D721Med (cell line): ENCODE results near the gene PTPN12.
"Not testable (repeated sequence)": the region's sequence is repeated elsewhere in the genome, so short reads cannot be mapped to it uniquely, and the experiment has no call there.

Experiments
- DNase-seq: peaks from one replicate; pipeline ENCODE4 v3.0.0; 2011; ENCODE audit warnings: low spot score; ENCODE audit not compliant: insufficient read length
- FAIRE-seq: peaks from 2 replicates; lab custom pipeline; 2011; peaks lifted over from hg19 to GRCh38; lab: Jason Lieb, UNC
- TF ChIP-seq, protein P1 (sequence below): IDR thresholded peaks from 2 replicates; pipeline ENCODE4 v1.5.1; 2012; ENCODE audit warnings: mild to moderate bottlenecking, control low read depth; ENCODE audit not compliant: insufficient read depth; ENCODE audit errors: missing control alignments

PTPN12 gene

DNA sequence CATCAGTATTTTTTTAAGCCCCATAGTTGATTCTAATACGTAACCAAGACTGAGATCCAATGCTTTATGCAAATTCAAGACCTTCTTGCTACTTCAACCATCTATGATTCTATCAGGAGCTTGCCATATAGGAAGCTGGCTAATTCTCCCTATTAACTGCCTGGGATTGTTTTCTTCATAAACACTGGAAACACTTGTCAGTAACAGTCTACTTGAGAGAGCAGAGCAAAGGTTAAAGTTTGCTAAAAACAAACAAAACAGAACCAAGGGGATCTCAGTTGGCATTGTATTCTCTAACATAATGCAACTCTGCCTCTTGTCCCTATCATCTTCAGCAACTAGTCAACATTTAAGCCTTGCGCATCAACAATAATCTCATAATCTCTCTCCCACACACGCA, 21.0 kb upstream of the PTPN12 start:
- FAIRE-seq (no peak), DNase-seq (no peak)
- TF ChIP-seq, protein P1, sequence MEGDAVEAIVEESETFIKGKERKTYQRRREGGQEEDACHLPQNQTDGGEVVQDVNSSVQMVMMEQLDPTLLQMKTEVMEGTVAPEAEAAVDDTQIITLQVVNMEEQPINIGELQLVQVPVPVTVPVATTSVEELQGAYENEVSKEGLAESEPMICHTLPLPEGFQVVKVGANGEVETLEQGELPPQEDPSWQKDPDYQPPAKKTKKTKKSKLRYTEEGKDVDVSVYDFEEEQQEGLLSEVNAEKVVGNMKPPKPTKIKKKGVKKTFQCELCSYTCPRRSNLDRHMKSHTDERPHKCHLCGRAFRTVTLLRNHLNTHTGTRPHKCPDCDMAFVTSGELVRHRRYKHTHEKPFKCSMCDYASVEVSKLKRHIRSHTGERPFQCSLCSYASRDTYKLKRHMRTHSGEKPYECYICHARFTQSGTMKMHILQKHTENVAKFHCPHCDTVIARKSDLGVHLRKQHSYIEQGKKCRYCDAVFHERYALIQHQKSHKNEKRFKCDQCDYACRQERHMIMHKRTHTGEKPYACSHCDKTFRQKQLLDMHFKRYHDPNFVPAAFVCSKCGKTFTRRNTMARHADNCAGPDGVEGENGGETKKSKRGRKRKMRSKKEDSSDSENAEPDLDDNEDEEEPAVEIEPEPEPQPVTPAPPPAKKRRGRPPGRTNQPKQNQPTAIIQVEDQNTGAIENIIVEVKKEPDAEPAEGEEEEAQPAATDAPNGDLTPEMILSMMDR, result no peak

GRCh38 chr7:77520261-77520660, 16.8 kb upstream of the PTPN12 start:
- no peak for FAIRE-seq

GRCh38 chr7:77521537-77521936, 15.6 kb upstream of the PTPN12 start:
- DNase-seq, FAIRE-seq: not testable (repeated sequence)

More at GRCh38 chr7:77520261-77520660, 16.8 kb upstream of the PTPN12 start:
- TF ChIP-seq, protein P1, result no peak
- no peak for DNase-seq

GRCh38 chr7:77524731-77525130, 12.4 kb upstream of the PTPN12 start:
- no peak for FAIRE-seq
- TF ChIP-seq, protein P1, result no peak
- DNase-seq, result no peak

DNA sequence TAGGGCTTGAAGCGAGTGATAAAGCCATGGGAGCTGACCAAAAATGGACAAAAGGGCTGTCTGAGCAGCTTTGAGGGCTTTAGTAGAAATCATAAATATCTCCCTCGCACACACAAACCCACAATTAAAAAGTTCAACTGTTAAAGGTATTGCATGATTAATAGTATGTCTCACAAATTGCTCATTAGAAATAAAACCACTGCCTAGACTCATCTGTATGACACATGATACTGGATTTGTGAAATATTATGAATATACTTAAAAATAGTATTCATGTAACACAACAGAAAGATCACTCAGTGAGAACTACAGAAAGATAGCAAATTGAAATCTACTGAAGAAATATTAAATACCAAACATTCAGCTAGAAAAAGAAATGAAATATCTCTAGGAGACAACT, 11.9 kb upstream of the PTPN12 start:
- TF ChIP-seq, protein P1, result no peak
- FAIRE-seq (no peak), DNase-seq (no peak)

GRCh38 chr7:77528368-77528767, 8.7 kb upstream of the PTPN12 start:
- FAIRE-seq (no peak), DNase-seq (no peak)

DNA sequence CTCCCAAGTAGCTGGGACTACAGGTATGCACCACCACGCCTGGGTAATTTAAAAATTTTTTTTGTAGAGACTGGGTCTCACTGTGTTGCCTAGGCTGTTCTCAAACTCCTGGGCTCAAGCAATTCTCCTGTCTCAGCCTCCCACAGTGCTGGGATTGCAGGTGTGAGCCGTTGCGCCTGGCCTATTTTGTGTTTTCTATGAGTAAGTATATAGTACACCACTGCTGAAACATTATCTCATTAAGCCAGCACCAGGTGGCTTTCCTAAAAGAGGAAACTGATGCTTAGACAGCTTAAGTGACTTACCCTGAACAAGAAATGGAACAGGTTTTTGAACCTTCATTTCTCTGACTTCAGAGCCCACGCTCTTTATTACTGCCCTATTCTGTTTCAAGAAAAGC, 7.8 kb upstream of the PTPN12 start:
- DNase-seq (no peak), FAIRE-seq (no peak)
- TF ChIP-seq, protein P1, result no peak

More at GRCh38 chr7:77528368-77528767, 8.7 kb upstream of the PTPN12 start:
- TF ChIP-seq, protein P1, result no peak

DNA sequence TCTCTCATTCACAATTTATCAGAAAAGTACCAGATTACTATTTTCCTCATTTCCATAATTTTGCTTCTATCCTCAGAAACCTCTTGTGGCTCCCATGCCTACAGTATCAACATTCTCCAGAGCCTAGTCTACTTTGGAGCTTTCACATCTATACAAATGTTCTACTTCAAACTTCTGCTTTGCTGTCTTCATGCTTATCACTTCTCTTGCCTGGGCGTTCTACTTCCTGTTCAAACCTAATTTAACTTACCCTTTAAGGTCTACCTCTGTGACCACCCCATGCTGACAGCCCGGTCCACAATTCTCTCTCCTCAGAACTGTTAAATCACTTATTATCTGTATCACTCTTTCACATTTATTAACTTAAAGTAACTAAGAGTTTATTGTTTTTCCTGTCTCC, 6.1 kb upstream of the PTPN12 start:
- FAIRE-seq (no peak), DNase-seq (no peak)
- TF ChIP-seq, protein P1, result no peak
